Skin epidermis (tissue), 12 donors: ENCODE measurements around the gene ABHD12.
A peak's percentile ranks its signal among the peaks of the same experiment; 100 is the strongest.

ENCODE experiments used
- H3K27ac ChIP-seq, 21 experiments: fragments of 200-600 bp; sonication (generic) in 11 of 21; one replicate each; pipeline ENCODE4 v1.5.0; 2020; ENCODE audit warnings: mild to moderate bottlenecking in 3 of 21, inconsistent platforms in 2 of 21, moderate library complexity in 2 of 21
- H3K4me3 ChIP-seq, 7 experiments: fragments of 200-600 bp; sonication (generic) in 2 of 7; one replicate each; pipeline ENCODE4 v1.5.0; 2020; ENCODE audit warnings: inconsistent platforms in 2 of 7, mild to moderate bottlenecking in 2 of 7, moderate library complexity in 1 of 7

Gene ABHD12

GRCh38 chr20:25295386-25296093 is 95.1 kb downstream of the ABHD12 start:
- H3K27ac ChIP-seq: peak overlapping the region in 14 of 21 experiments; percentile 2 to 75 (median 40)
- no peak overlapping the region for H3K4me3 ChIP-seq

GRCh38 chr20:25294459-25295385 is 95.9 kb downstream of the ABHD12 start:
- Histone ChIP-seq H3K27ac (peak overlapping the region in 10 of 21 experiments; percentile 2 to 75 (median 42)), H3K4me3 (no peak overlapping the region)

- Histone ChIP-seq H3K4me3 (no peak overlapping the region), H3K27ac (peak overlapping the region in 4 of 21 experiments; percentile 4 to 72 (median 38))
Observed at GRCh38 chr20:25293910-25294458, 96.7 kb downstream of the ABHD12 start.

- no peak overlapping the region for H3K4me3 ChIP-seq
- H3K27ac ChIP-seq: peak overlapping the region in 3 of 21 experiments; percentile 24 to 44 (median 32)
Observed at GRCh38 chr20:25293507-25293906, 97.1 kb downstream of the ABHD12 start.

- Histone ChIP-seq H3K27ac (peak overlapping the region in 1 of 21 experiments; percentile 28), H3K4me3 (no peak overlapping the region)
Observed at GRCh38 chr20:25292176-25292891, 98.3 kb downstream of the ABHD12 start.

GRCh38 chr20:25291432-25292133 is 99.1 kb downstream of the ABHD12 start:
- H3K27ac ChIP-seq: no peak overlapping the region
- H3K4me3 ChIP-seq: no peak overlapping the region

GRCh38 chr20:25290646-25291431 is 99.8 kb downstream of the ABHD12 start:
- Histone ChIP-seq H3K27ac (no peak overlapping the region), H3K4me3 (no peak overlapping the region)

GRCh38 chr20:25289886-25290597 is 100.6 kb downstream of the ABHD12 start:
- H3K27ac ChIP-seq: no peak overlapping the region
- H3K4me3 ChIP-seq: no peak overlapping the region

- H3K4me3 ChIP-seq: no peak overlapping the region
- no peak overlapping the region for H3K27ac ChIP-seq
Observed at GRCh38 chr20:25288291-25289181, 102.1 kb downstream of the ABHD12 start.

GRCh38 chr20:25287631-25288290 is 102.9 kb downstream of the ABHD12 start:
- Histone ChIP-seq H3K4me3 (no peak overlapping the region), H3K27ac (no peak overlapping the region)

GRCh38 chr20:25286917-25287316 is 103.7 kb downstream of the ABHD12 start:
- Histone ChIP-seq H3K4me3 (no peak overlapping the region), H3K27ac (no peak overlapping the region)

GRCh38 chr20:25285856-25286798 is 104.5 kb downstream of the ABHD12 start:
- Histone ChIP-seq H3K27ac (no peak overlapping the region), H3K4me3 (no peak overlapping the region)

GRCh38 chr20:25285091-25285647 is 105.5 kb downstream of the ABHD12 start:
- no peak overlapping the region for H3K4me3 ChIP-seq
- no peak overlapping the region for H3K27ac ChIP-seq

- H3K4me3 ChIP-seq: no peak overlapping the region
- no peak overlapping the region for H3K27ac ChIP-seq
Observed at GRCh38 chr20:25284131-25284601, 106.5 kb downstream of the ABHD12 start.
